Fibroblast of skin of abdomen (primary cell): ENCODE data around the gene CALML5.

Source experiments
- DNase-seq: peaks from one replicate; pipeline ENCODE4 v3.0.0-alpha.2; 2013

CALML5 gene

GRCh38 chr10:5515948-5516761 is 16.8 kb upstream of the CALML5 start:
- DNase-seq = no peak

- DNase-seq = no peak
Measured at GRCh38 chr10:5514226-5514850, 15.0 kb upstream of the CALML5 start.

DNA sequence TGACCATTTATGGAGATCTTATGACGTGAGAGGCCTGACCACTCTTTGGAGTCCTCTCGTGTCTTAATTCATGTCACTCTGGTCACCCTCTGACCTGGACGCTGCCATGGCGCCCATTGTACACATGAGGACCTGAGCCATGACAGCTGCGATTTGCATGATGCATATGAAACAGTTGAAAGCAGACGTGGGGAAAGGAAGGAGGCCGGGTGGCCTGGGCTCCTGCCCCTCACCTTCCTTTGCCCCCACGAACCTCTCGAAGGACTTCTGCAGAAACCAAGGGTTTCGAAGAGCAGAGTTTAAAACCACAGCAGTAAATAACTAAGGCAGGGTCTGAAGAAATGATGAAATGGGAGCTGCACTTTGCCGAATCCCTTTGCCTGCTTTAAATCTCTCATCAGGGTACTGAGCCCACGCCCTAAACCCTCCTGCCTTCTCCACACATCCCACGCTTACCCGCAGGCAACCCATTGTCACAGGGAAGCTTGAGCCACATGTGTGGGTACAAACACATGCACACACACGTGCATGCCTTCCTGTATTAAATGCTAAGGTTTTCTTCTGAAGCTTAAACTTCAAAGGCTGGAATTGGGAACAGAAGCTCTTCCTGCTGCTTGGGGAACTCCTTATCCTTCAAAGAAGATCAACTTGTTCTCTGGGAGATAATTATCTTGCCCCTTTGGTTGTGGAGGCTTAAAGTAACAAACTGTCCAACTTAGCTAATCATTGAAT is 13.7 kb upstream of the CALML5 start:
- peak; percentile 10 for DNase-seq

DNA sequence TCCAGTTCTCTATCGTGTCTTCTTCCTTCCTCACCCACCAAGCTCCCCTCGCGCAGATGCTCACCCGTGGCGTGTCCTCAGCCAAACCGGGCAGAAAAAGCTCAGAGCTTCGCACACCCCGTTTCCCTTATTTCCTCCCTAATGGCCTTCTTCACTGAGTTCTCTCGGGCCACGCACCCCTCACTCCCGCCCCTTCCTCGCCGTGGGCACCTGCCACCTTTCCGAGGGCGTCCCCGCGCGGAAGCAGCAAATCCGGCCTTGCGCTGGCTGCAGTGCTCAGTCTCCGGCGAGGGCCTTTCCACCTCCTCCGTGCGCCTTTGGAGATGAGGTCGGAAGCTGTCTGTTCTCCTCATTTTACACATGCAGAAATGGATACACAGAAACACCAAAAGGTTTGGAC is 13.0 kb upstream of the CALML5 start:
- DNase-seq = no peak

DNA sequence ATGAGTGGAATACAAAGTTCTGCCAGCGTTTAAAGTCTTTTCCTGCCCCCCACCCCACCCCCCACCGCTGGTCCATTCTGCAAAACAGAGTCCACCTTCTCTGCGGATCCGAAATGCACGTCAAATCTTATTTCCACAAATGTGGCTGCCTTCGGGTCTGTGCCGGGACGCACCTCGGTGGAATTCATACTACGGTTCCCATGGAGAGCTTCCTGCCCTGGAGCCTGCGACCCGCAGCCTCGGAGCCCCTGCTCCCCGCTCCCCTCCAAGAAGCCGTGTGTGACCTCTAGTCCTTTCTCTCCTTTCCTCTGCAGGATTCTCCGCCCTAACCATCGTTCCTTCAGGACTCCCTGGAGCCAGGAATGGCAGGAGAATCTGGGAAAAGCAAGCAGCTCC is 12.5 kb upstream of the CALML5 start:
- DNase-seq = no peak

GRCh38 chr10:5511231-5511884 is 12.0 kb upstream of the CALML5 start:
- no peak for DNase-seq

DNA sequence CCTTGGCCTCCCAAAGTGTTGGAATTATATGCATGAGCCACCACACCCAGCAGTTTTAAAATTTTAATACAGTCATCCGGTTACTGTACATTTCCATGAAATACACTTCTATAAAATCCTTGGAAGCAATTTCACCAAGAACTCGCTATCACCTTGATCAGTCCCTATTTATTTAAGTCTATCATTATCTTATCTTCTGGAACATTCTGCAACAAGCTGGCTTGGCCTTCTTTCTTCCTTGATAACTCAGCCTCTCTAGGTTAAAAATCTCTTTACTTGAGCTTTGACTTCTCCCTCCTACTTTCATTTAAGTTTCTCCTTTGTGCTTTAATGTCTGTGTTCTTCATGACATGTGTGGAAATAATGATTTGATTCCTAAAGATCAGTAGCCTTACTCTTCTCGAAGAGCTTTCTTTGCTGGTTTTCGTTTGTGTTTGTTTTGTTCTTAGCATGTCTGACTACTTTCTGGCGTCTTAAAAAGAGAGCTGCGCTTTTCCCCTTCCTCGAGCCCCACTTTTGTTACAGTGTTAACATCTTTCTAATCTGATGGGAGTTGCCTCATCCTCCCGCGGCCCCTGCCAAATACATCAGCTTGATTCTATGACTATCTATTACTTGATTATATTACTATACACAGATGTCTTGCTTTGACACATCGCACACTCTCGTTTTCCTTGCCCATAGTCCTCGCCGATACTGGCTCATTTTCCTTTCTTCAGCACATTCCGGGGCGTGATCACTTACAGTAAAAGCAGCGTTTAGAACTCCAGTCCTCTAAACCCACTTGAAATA is 11.1 kb upstream of the CALML5 start:
- DNase-seq = peak; percentile 6

GRCh38 chr10:5509691-5510090 is 10.3 kb upstream of the CALML5 start:
- no peak for DNase-seq

DNA sequence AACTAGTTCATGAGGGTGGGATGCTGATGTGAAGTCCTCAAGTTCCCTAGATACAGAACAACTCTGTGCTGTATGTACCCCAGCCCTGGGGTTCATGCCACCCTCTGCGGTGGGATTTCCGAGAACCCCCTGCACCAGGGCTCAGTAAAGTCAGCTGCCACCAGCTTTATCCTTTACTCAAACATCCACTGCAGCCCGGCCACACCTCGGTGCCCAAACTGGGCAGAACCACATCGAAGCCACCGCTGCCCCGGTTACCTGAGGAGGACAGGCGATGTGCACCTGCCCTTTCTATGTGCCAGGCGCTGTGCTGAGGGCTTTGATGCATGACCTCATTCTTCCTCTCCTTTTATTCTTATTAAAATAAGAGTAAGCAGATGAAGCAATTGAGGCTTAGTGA is 9.9 kb upstream of the CALML5 start:
- no peak for DNase-seq

DNA sequence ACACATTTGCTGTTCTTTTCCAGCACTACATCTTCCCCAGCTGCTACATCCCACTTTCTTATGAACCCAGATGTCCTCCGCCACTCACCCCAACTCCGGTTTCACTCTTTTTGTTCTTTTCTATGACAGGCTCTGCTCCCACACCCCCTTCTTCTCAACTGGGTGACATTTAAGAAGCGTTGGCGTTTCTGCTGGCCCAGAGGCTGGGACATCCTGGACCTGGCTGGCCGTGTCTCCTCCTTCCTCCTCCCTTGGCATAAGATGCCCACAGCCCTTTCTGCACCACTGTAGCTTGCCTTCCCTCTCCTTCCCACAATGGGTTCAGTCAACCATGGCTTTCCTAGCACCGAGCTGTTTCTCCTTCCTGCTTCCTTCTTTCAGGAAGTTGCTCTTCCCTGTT is 9.4 kb upstream of the CALML5 start:
- no peak for DNase-seq

GRCh38 chr10:5508161-5508604 is 8.8 kb upstream of the CALML5 start:
- no peak for DNase-seq

DNA sequence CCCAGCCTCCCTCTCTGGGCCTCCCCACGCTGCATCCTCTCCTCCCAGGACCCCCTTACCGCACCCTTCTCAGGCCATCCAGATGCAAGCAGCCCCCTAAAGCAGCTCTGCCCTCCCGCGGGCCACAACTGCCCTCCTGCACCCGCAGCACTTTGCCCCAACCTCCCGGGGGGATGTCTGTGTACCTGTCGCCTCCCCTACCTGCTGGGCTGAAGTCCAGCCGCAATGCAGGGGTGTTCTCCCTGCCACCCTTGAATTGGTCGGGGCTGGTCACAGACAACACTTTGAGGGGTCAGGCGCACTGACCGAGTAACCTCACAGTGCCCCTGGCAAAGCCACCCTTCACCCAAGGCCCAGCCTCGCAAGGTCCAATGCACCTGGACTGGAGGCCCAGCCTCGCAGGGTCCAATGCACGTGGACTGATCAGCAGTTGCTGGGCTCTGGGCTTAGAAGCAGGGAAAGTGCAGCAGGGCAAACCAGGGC is 8.3 kb upstream of the CALML5 start:
- no peak for DNase-seq

- no peak for DNase-seq
Measured at GRCh38 chr10:5506751-5507648, 7.6 kb upstream of the CALML5 start.

- DNase-seq = no peak
Measured at GRCh38 chr10:5506246-5506645, 6.9 kb upstream of the CALML5 start.

- DNase-seq = no peak
Measured at GRCh38 chr10:5504146-5505072, 5.0 kb upstream of the CALML5 start.

- no peak for DNase-seq
Measured at GRCh38 chr10:5503477-5503835, 4.1 kb upstream of the CALML5 start.

DNA sequence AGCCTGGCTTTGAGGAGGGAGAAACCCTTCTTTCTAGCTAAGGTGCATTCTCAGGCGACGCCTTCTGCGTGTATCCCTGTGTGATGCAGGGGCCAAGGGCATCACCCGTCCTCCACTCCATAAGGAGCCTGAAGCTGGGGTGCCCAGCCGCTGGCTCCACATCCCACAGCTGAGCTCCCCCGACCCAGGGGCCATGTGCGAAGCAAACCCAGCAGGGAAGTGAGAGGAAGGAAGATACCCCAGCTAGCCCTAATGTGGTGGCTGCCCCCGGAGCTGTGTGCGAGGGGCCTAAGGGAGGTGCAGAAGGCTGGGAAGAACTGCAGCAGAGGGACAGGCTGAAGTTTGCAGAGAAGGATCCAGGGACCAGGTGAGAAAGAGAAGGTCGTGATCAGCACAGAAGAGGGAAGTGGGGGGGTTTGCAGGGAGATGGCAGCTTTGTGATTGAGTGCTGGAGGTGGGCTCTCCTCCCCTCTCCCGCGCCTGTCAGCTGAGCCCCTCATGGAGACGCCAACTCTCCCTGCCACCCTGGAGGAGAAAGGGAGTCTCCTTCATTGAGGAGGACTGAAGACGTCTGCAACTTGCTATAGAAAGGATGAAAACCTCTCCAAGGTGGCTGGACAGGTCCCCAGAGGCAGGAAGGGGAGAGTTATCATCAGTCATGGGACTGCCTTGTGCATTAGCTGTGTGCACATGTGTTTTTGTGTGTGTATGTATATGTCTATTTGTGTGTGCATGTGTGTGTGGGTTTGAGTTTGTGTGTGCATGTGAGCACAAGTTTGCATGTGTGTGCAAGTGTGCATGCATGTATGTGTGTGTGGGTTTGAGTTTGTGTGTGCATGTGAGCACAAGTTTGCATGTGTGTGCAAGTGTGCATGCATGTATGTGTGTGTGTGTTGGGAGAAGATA is 3.5 kb upstream of the CALML5 start:
- DNase-seq = no peak

DNA sequence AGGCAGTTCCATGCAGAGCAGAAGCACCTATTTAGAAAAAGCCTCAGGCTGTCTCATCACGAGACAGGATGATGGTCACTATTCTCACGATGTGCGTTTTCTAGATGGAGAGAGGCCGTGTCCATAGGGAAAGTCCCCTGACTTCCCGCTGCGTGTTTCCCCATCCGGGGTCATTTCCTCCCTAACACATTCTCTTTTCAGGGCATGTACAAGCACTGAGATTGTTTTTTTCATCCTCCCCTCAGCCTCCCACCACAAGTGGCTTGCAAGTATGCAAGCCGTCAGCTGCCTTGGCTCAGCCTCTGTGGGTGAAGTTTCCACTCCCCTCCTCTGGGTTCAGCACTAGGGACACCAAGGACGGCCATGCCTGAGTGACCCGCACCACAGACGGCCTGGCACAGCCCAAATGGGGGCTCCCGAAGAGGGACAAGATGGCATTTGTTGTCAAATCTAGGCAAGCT is 2.7 kb upstream of the CALML5 start:
- DNase-seq = no peak

DNA sequence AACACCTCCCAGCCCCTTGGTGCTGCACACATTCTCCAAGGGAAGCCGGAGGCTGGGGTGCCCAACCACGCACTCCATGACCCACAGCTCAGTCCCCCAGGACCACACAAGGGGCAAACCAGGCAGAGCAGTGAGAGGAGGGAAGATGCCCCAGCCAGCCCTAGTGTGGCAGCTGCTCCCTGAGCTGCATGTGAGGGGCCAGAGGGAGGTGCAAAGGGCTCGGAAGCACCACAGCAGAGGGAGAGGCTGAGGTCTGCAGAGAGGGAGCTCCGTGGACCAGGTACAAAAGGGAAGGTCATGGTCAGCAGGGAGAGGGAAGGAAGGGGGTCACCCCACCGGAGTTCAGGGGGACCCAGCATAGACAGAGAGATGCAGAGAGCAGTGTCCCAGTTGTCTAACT is 1.5 kb upstream of the CALML5 start:
- DNase-seq = no peak
